Measurements from ENCODE around the gene CSNK1G1.
"Not testable (repeated sequence)": the region's sequence is repeated elsewhere in the genome, so short reads cannot be mapped to it uniquely, and the experiment has no call there.

CSNK1G1 gene
- total RNA-seq, result 33.7 to 40.1 (median 39.8) reads per million in 3 donors

DNA sequence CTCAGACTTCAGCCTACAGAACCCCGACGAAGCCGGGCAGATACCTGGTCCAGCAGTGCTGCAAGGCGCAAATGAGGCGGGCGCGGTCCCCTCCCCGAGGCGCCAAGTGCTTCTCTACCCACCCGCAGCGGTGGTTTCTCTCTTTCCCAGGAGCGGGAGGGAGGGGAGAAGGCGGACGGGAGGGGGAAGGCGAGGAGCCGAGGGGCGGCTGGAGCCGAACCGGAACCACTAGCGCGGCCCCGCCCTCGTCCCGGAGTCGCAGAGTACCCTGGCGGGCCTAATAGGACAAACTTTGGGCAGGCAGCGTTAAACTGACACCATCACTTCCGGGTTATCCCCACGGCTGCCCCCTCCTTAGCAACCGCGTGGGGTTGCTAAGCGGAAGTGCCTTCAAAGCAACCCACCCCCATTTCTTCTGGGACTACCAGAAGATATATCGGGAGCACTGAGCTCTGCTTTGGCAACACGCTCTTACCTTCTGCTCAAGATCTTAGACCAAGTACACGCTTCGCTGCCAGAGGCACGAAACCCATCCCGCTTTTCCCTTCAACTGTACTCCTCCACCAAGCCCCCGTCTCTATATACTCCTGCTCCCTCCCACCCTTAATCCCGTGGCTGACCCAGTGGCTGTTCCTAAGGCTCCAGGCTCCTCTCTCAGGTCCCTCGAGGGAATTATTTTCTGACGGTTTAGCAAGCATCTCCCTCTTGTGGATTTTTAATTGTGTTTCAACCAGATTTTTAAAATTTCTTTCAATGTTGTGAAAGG, at the start of gene CSNK1G1:
TSS of gene CSNK1G1 (minus strand) at position 230 of the 766 bp plus-strand sequence. CDS start 55,674 bp downstream, outside the sequence.
- peak; percentile 86 to 91 (median 89) for DNase-seq
- Histone ChIP-seq H3K27me3 (replicated peaks; ENCODE audit: control insufficient read depth, insufficient read depth, low read length, poor library complexity, severe bottlenecking) (no peaks in the 10 kb centered on the region), H3K36me3 (ENCODE audit: control insufficient read depth, insufficient read depth, low read length) (no peaks in the 10 kb centered on the region), H3K27ac (ENCODE audit: insufficient read depth, low read length, poor library complexity, severe bottlenecking) (peak within 1 kb of the TSS; percentile 72), H3K4me3 (ENCODE audit: insufficient read depth, low read depth, low read length, poor library complexity, severe bottlenecking) (peak within 1 kb of the TSS; percentile 98), H3K9me3 (ENCODE audit: control insufficient read depth, low read length) (no peaks in the 10 kb centered on the region), H3K4me1 (ENCODE audit: control insufficient read depth, insufficient read depth, low read length, poor library complexity, severe bottlenecking) (no peaks in the 10 kb centered on the region)

GRCh38 chr15:64400583-64400982, 44.6 kb upstream of the CSNK1G1 start:
- H3K27ac ChIP-seq (ENCODE audit: insufficient read depth, low read length, poor library complexity, severe bottlenecking), result no peak overlapping the region
- H3K4me1 ChIP-seq (ENCODE audit: control insufficient read depth, insufficient read depth, low read length, poor library complexity, severe bottlenecking), result no peaks in the 10 kb centered on the region
- peaks cover 53% of the 10 kb centered on the region for H3K36me3 ChIP-seq (ENCODE audit: control insufficient read depth, insufficient read depth, low read length)

GRCh38 chr15:64398575-64398974, 42.6 kb upstream of the CSNK1G1 start:
- H3K27me3 ChIP-seq (replicated peaks; ENCODE audit: control insufficient read depth, insufficient read depth, low read length, poor library complexity, severe bottlenecking), result no peaks in the 10 kb centered on the region
- no peaks in the 10 kb centered on the region for H3K4me1 ChIP-seq (ENCODE audit: control insufficient read depth, insufficient read depth, low read length, poor library complexity, severe bottlenecking)
- H3K9me3 ChIP-seq (ENCODE audit: control insufficient read depth, low read length), result no peaks in the 10 kb centered on the region
- H3K36me3 ChIP-seq (ENCODE audit: control insufficient read depth, insufficient read depth, low read length), result peaks cover 54% of the 10 kb centered on the region
- H3K27ac ChIP-seq (ENCODE audit: insufficient read depth, low read length, poor library complexity, severe bottlenecking), result no peak overlapping the region
- DNase-seq, result no peak
- no peak overlapping the region for H3K4me3 ChIP-seq (ENCODE audit: insufficient read depth, low read depth, low read length, poor library complexity, severe bottlenecking)

More at GRCh38 chr15:64400583-64400982, 44.6 kb upstream of the CSNK1G1 start:
- no peak for DNase-seq
- H3K4me3 ChIP-seq (ENCODE audit: insufficient read depth, low read depth, low read length, poor library complexity, severe bottlenecking), result no peak overlapping the region
- no peaks in the 10 kb centered on the region for H3K27me3 ChIP-seq (replicated peaks; ENCODE audit: control insufficient read depth, insufficient read depth, low read length, poor library complexity, severe bottlenecking)
- H3K9me3 ChIP-seq (ENCODE audit: control insufficient read depth, low read length), result no peaks in the 10 kb centered on the region

DNA sequence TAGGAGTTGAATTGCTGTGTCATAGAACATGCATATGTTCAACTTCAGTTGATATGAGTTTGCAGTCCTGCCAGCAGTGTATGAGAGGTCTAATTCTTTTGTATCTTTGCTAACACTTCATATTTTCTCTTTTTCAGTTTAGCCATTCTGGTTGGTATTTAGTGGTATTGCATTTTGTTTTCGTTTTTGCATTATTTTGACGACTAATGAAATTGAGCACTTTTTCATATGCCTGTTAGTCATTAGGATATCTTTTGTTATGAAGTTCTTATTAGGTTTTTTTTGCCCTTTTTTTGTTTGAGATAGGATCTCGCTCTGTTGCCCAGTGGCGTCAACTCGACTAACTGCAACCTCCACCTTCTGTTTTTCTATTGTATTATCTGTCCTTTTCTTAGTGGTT, 40.8 kb upstream of the CSNK1G1 start:
- Histone ChIP-seq H3K36me3 (ENCODE audit: control insufficient read depth, insufficient read depth, low read length) (peaks cover 46% of the 10 kb centered on the region), H3K27me3 (replicated peaks; ENCODE audit: control insufficient read depth, insufficient read depth, low read length, poor library complexity, severe bottlenecking) (no peaks in the 10 kb centered on the region), H3K4me3 (ENCODE audit: insufficient read depth, low read depth, low read length, poor library complexity, severe bottlenecking) (no peak overlapping the region), H3K27ac (ENCODE audit: insufficient read depth, low read length, poor library complexity, severe bottlenecking) (no peak overlapping the region), H3K4me1 (ENCODE audit: control insufficient read depth, insufficient read depth, low read length, poor library complexity, severe bottlenecking) (no peaks in the 10 kb centered on the region), H3K9me3 (ENCODE audit: control insufficient read depth, low read length) (no peaks in the 10 kb centered on the region)
- DNase-seq, result no peak

GRCh38 chr15:64392471-64392870, 36.5 kb upstream of the CSNK1G1 start:
- H3K36me3 ChIP-seq (ENCODE audit: control insufficient read depth, insufficient read depth, low read length), result peaks cover 24% of the 10 kb centered on the region
- not testable (repeated sequence) for H3K27me3 ChIP-seq (replicated peaks; ENCODE audit: control insufficient read depth, insufficient read depth, low read length, poor library complexity, severe bottlenecking); H3K4me3 ChIP-seq (ENCODE audit: insufficient read depth, low read depth, low read length, poor library complexity, severe bottlenecking); H3K27ac ChIP-seq (ENCODE audit: insufficient read depth, low read length, poor library complexity, severe bottlenecking); DNase-seq; H3K9me3 ChIP-seq (ENCODE audit: control insufficient read depth, low read length); H3K4me1 ChIP-seq (ENCODE audit: control insufficient read depth, insufficient read depth, low read length, poor library complexity, severe bottlenecking)

DNA sequence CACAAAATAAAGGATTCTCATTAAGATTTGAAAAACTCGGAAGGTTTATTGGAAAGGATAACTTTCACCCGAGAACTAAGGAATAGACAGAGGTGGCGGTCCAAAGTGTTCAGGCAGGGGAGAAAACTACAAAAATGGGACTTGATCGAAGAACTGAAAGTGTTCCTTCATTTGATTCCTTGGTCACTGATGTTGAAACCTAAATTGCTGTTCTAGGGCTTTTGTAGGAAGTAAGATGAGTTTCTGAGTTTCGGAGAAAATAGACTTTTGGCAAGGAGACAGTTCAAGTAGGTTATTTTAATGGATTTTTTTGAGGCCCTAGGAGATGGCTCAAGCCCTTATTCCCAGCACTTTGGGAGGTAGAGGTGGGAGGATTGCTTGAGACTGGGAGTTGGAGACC, 33.1 kb upstream of the CSNK1G1 start:
- no peaks in the 10 kb centered on the region for H3K27me3 ChIP-seq (replicated peaks; ENCODE audit: control insufficient read depth, insufficient read depth, low read length, poor library complexity, severe bottlenecking)
- no peak overlapping the region for H3K4me3 ChIP-seq (ENCODE audit: insufficient read depth, low read depth, low read length, poor library complexity, severe bottlenecking)
- peaks cover 7% of the 10 kb centered on the region for H3K4me1 ChIP-seq (ENCODE audit: control insufficient read depth, insufficient read depth, low read length, poor library complexity, severe bottlenecking)
- no peak for DNase-seq
- H3K36me3 ChIP-seq (ENCODE audit: control insufficient read depth, insufficient read depth, low read length), result no peaks in the 10 kb centered on the region
- H3K9me3 ChIP-seq (ENCODE audit: control insufficient read depth, low read length), result no peaks in the 10 kb centered on the region
- no peak overlapping the region for H3K27ac ChIP-seq (ENCODE audit: insufficient read depth, low read length, poor library complexity, severe bottlenecking)

DNA sequence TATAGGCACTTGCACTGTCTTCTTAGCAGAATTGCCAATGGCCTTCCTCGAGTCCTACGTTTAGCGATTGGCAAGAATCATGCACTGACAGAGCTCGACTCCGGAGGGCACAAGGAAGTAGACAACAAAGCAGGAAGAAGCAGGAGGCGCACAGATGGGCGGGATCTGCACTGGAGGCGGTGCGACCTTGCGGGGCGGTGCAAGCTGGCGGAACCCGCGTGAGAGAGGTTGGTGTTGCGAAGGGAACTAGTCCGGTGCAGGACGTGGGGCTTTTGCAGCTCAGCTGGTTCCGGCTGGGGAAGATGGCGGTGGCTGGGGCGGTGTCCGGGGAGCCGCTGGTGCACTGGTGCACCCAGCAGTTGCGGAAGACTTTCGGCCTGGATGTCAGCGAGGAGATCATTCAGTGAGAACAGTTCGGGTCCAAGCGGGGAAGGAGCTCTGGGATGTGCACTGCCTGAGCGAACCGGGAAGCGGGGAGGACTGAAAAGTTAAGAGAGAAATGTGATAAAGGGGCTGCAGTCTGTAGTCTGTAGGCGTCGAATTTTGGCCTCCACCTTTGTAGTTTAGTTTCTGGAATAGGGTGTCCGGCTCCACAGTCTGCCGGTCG, 31.7 kb upstream of the CSNK1G1 start, which contains the start of gene TRIP4:
TSS of gene TRIP4 (plus strand) at position 275 of the 607 bp plus-strand sequence. CDS start at position 303, 28 bp downstream.
- DNase-seq, result peak; percentile 91 to 95 (median 93)
- peaks cover 7% of the 10 kb centered on the region for H3K4me1 ChIP-seq (ENCODE audit: control insufficient read depth, insufficient read depth, low read length, poor library complexity, severe bottlenecking)
- no peaks in the 10 kb centered on the region for H3K36me3 ChIP-seq (ENCODE audit: control insufficient read depth, insufficient read depth, low read length)
- peak within 1 kb of the TSS; percentile 76 for H3K4me3 ChIP-seq (ENCODE audit: insufficient read depth, low read depth, low read length, poor library complexity, severe bottlenecking)
- no peaks in the 10 kb centered on the region for H3K27me3 ChIP-seq (replicated peaks; ENCODE audit: control insufficient read depth, insufficient read depth, low read length, poor library complexity, severe bottlenecking)
- peak within 1 kb of the TSS; percentile 58 for H3K27ac ChIP-seq (ENCODE audit: insufficient read depth, low read length, poor library complexity, severe bottlenecking)
- no peaks in the 10 kb centered on the region for H3K9me3 ChIP-seq (ENCODE audit: control insufficient read depth, low read length)

DNA sequence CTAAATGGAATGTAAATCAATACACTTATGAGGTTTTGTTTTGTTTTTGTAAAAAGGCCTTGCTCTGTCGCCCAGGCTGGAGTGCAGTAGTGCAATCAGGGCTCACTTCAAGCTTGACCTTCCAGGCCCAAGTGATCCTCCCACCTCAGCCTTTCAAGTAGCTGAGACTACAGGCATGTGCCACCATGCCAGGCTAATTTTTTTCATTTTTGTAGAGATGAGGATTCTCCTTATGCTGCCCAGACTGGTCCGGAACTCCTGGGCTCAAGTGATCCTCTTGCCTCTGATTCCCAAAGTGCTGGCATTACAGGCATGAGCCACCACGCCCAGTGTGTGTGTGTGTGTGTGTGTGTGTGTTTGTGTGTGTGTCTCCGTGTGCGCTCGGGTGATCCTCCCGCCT, 30.3 kb upstream of the CSNK1G1 start:
- H3K27me3 ChIP-seq (replicated peaks; ENCODE audit: control insufficient read depth, insufficient read depth, low read length, poor library complexity, severe bottlenecking), result no peaks in the 10 kb centered on the region
- H3K9me3 ChIP-seq (ENCODE audit: control insufficient read depth, low read length), result no peaks in the 10 kb centered on the region
- no peaks in the 10 kb centered on the region for H3K36me3 ChIP-seq (ENCODE audit: control insufficient read depth, insufficient read depth, low read length)
- H3K27ac ChIP-seq (ENCODE audit: insufficient read depth, low read length, poor library complexity, severe bottlenecking), result no peak overlapping the region
- no peak overlapping the region for H3K4me3 ChIP-seq (ENCODE audit: insufficient read depth, low read depth, low read length, poor library complexity, severe bottlenecking)
- peaks cover 7% of the 10 kb centered on the region for H3K4me1 ChIP-seq (ENCODE audit: control insufficient read depth, insufficient read depth, low read length, poor library complexity, severe bottlenecking)
- DNase-seq, result no peak

DNA sequence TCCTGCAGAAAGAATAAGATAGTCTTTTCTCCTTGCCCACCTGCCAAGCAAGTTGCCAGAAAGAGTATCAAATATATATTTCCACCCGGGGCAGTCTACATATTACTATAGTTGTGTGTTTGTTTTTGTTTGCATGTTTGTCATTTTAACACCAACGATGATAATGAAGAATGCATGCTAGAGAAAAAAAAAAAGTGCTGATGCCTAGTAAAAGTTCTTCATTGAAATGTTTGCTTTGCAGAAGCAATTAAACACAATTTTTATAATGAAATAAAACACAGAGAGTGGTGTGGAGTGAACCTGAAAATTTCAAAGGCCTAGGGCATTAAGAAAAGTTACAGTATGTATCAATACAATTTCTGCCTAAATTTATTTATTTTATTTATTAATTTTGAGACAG, 27.8 kb upstream of the CSNK1G1 start:
- Histone ChIP-seq H3K4me3 (ENCODE audit: insufficient read depth, low read depth, low read length, poor library complexity, severe bottlenecking) (no peak overlapping the region), H3K27ac (ENCODE audit: insufficient read depth, low read length, poor library complexity, severe bottlenecking) (no peak overlapping the region), H3K4me1 (ENCODE audit: control insufficient read depth, insufficient read depth, low read length, poor library complexity, severe bottlenecking) (peaks cover 14% of the 10 kb centered on the region)

More for the DNA sequence above, 27.8 kb upstream of the CSNK1G1 start:
- DNase-seq, result no peak
- Histone ChIP-seq H3K27me3 (replicated peaks; ENCODE audit: control insufficient read depth, insufficient read depth, low read length, poor library complexity, severe bottlenecking) (no peaks in the 10 kb centered on the region), H3K36me3 (ENCODE audit: control insufficient read depth, insufficient read depth, low read length) (no peaks in the 10 kb centered on the region), H3K9me3 (ENCODE audit: control insufficient read depth, low read length) (no peaks in the 10 kb centered on the region)
